Tibial nerve (tissue), 4 donors: ENCODE measurements around the gene TRAF7.
"Not testable (repeated sequence)": the region's sequence is repeated elsewhere in the genome, so short reads cannot be mapped to it uniquely, and the experiment has no call there.

Experiments
- EP300 ChIP-seq, 2 donors: sonication (generic); formaldehyde crosslinking; IDR thresholded peaks; one replicate each; pipeline ENCODE4 v1.6.1; 2017; ENCODE audit warnings: antibody characterized with exemption in 2 of 2, mild to moderate bottlenecking in 1 of 2
- POLR2A ChIP-seq, 2 donors: fragments of 450-650 bp; IDR thresholded peaks; one replicate each; pipeline ENCODE4 v1.6.1; 2017; ENCODE audit warnings: antibody characterized with exemption in 2 of 2, mild to moderate bottlenecking in 2 of 2, moderate library complexity in 2 of 2
- TF ChIP-seq, protein P1 (sequence below), 5 experiments: fragments of 200-600 bp in 3 of 5; fragments of 450-650 bp in 2 of 5; sonication (generic) in 3 of 5; IDR thresholded peaks; one replicate each; pipeline ENCODE4 v1.5.1; 2016 to 2019; ENCODE audit warnings: antibody characterized with exemption in 5 of 5, mild to moderate bottlenecking in 3 of 5, moderate library complexity in 2 of 5

DNA sequence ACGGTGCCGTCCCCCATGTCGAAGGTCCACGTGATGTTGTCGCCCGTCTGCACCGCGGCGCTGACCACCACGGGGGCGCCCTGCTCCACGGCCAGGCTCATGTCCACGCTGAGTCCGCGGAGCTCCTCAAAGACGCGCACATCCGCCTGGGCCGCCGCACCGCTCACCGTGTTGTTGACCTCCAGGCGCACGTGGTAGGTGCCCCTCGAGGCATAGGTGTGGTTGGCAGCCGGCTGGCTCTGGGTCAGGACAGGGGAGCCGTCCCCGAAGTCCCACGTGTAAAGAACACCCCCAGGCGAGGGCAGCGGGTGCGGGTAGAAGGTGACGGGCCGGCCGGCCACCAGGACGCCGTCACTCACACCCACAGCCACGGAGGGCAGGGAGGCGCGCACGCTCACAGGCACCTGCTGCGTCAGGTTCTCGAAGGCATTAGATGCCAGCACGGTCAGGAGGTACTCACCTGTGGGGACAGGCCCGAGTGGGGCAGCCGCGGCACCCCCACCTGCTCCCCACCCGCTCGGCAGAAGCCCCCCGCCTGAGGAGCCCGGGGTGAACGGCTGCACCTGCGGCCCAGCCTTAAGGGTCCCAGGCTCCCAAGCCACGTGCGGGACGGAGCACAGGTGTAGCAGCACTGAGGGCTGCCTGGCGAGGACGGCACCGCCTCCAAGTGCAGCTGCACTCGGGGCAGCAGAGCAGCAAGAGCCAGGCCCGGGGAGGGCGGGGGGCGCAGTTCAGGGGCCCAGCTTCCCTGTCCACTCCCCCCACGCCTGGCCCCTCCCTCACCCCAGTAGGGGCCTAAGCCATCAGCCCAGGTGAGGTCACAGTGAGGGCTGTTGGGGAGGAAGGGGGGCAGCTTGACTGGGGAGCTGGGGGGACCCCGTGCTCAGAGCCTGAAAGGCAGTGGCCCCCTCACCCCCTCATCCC is 43.9 kb upstream of the TRAF7 start:
- not testable (repeated sequence) for TF ChIP-seq EP300, POLR2A (IDR thresholded peaks at IDR 0.05)
- TF ChIP-seq, protein P1, sequence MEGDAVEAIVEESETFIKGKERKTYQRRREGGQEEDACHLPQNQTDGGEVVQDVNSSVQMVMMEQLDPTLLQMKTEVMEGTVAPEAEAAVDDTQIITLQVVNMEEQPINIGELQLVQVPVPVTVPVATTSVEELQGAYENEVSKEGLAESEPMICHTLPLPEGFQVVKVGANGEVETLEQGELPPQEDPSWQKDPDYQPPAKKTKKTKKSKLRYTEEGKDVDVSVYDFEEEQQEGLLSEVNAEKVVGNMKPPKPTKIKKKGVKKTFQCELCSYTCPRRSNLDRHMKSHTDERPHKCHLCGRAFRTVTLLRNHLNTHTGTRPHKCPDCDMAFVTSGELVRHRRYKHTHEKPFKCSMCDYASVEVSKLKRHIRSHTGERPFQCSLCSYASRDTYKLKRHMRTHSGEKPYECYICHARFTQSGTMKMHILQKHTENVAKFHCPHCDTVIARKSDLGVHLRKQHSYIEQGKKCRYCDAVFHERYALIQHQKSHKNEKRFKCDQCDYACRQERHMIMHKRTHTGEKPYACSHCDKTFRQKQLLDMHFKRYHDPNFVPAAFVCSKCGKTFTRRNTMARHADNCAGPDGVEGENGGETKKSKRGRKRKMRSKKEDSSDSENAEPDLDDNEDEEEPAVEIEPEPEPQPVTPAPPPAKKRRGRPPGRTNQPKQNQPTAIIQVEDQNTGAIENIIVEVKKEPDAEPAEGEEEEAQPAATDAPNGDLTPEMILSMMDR (IDR thresholded peaks at IDR 0.05) = not testable (repeated sequence)
